GM23338 (cell line): ENCODE results near the gene LRCH4. TPM values are rescaled to one million over a fixed set of nuclear protein-coding genes. Genes with fewer than 3 reads are reported as not detected.
"Not testable (repeated sequence)": the region's sequence is repeated elsewhere in the genome, so short reads cannot be mapped to it uniquely, and the experiment has no call there.

Experiments used
- ATAC-seq: fragments of 200-7000 bp; cut with Tn5 transposase; 3 replicates; pipeline ENCODE4 v1.9.1; 2020
- DNase-seq: peaks from one replicate; pipeline ENCODE4 v3.0.0-alpha.2; 2015; ENCODE audit warnings: low spot score
- H2AFZ ChIP-seq: fragments of 200-600 bp; sonication (generic); 2 replicates; pipeline ENCODE4 v1.8.0; 2016; ENCODE audit warnings: antibody characterized with exemption, mild to moderate bottlenecking, moderate library complexity
- H3F3A ChIP-seq: fragments of 200-600 bp; sonication (generic); replicated peaks from 2 replicates; pipeline ENCODE4 v1.8.0; 2017; ENCODE audit warnings: antibody characterized with exemption, mixed run types, low read depth
- H3K27ac ChIP-seq: fragments of 200-600 bp; sonication (generic); 2 replicates; pipeline ENCODE4 v1.6.1; 2016; ENCODE audit warnings: low read depth
- H3K27me3 ChIP-seq: fragments of 200-600 bp; sonication (generic); 2 replicates; pipeline ENCODE4 v1.8.0; 2016; ENCODE audit warnings: mild to moderate bottlenecking, mixed run types, moderate library complexity; ENCODE audit not compliant: insufficient read depth
- H3K36me3 ChIP-seq: fragments of 200-600 bp; sonication (generic); 2 replicates; pipeline ENCODE4 v1.8.0; 2016; ENCODE audit warnings: mild to moderate bottlenecking; ENCODE audit not compliant: insufficient read depth
- H3K4me1 ChIP-seq: fragments of 200-600 bp; sonication (generic); 2 replicates; pipeline ENCODE4 v1.8.0; 2016; ENCODE audit warnings: mild to moderate bottlenecking, moderate library complexity; ENCODE audit not compliant: insufficient read depth
- H3K4me2 ChIP-seq: fragments of 200-600 bp; sonication (generic); 2 replicates; pipeline ENCODE4 v1.7.1; 2017; ENCODE audit warnings: mixed run types
- H3K4me3 ChIP-seq: fragments of 200-600 bp; sonication (generic); 2 replicates; pipeline ENCODE4 v1.6.1; 2016; ENCODE audit warnings: mixed run types
- H3K79me2 ChIP-seq: fragments of 200-600 bp; sonication (generic); replicated peaks from 2 replicates; pipeline ENCODE4 v1.8.0; 2017; ENCODE audit warnings: mild to moderate bottlenecking; ENCODE audit not compliant: insufficient read depth
- H3K9me2 ChIP-seq: fragments of 200-600 bp; sonication (generic); 2 replicates; pipeline ENCODE4 v1.8.0; 2017; ENCODE audit not compliant: insufficient read depth
- H4K20me1 ChIP-seq: fragments of 200-600 bp; sonication (generic); replicated peaks from 2 replicates; pipeline ENCODE4 v1.8.0; 2017; ENCODE audit warnings: mild to moderate bottlenecking; ENCODE audit not compliant: insufficient read depth
- H3K27ac Mint-ChIP-seq: 2 replicates; pipeline ENCODE4 v1.8.0; 2020; ENCODE audit warnings: inconsistent platforms, mild to moderate bottlenecking, moderate library complexity, mixed read lengths
- H3K27me3 Mint-ChIP-seq: 3 replicates; pipeline ENCODE4 v1.8.0; 2022; ENCODE audit warnings: low read depth, mild to moderate bottlenecking, moderate library complexity, mixed read lengths, inconsistent platforms; ENCODE audit not compliant: insufficient read depth, poor library complexity
- H3K36me3 Mint-ChIP-seq: 3 replicates; pipeline ENCODE4 v1.8.0; 2021; ENCODE audit warnings: low read depth, mild to moderate bottlenecking, inconsistent platforms, moderate library complexity, mixed read lengths
- H3K4me1 Mint-ChIP-seq: 3 replicates; pipeline ENCODE4 v1.8.0; 2020; ENCODE audit warnings: mild to moderate bottlenecking, inconsistent platforms, mixed read lengths
- H3K4me3 Mint-ChIP-seq: 3 replicates; pipeline ENCODE4 v1.8.0; 2021; ENCODE audit warnings: moderate library complexity, mild to moderate bottlenecking, inconsistent platforms, mixed read lengths
- H3K9me3 Mint-ChIP-seq: 3 replicates; pipeline ENCODE4 v1.8.0; 2020; ENCODE audit warnings: moderate library complexity, mild to moderate bottlenecking, inconsistent platforms, mixed read lengths
- ETS1 ChIP-seq: IDR thresholded peaks from 2 replicates; pipeline ENCODE4 v1.6.1; 2016; ENCODE audit warnings: antibody characterized with exemption
- EZH2 ChIP-seq: fragments of 200-600 bp; sonication (generic); IDR thresholded peaks from one replicate; pipeline ENCODE4 v1.8.0; 2017; ENCODE audit warnings: antibody characterized with exemption, mild to moderate bottlenecking, low read depth; ENCODE audit not compliant: unreplicated experiment
- JUNB ChIP-seq: IDR thresholded peaks from one replicate; pipeline ENCODE4 v1.6.1; 2016; ENCODE audit warnings: antibody characterized with exemption; ENCODE audit not compliant: unreplicated experiment
- NANOG ChIP-seq: IDR thresholded peaks from 2 replicates; pipeline ENCODE4 v1.6.1; 2016; ENCODE audit warnings: antibody characterized with exemption, borderline replicate concordance
- POLR2AphosphoS5 ChIP-seq: IDR thresholded peaks from 2 replicates; pipeline ENCODE4 v1.6.1; 2016; ENCODE audit warnings: antibody characterized with exemption, low read depth
- STAT1 ChIP-seq: IDR thresholded peaks from one replicate; pipeline ENCODE4 v1.6.1; 2016; ENCODE audit warnings: antibody characterized with exemption; ENCODE audit not compliant: unreplicated experiment
- ZNF114 ChIP-seq: fragments of 250-450 bp; sonication (Bioruptor Pico); IDR thresholded peaks from 2 replicates; pipeline ENCODE4 v1.5.0; 2020; ENCODE audit warnings: mild to moderate bottlenecking, moderate library complexity
- ZNF331 ChIP-seq: fragments of 250-450 bp; sonication (Bioruptor Pico); IDR thresholded peaks from 2 replicates; pipeline ENCODE4 v1.5.0; 2020; ENCODE audit warnings: low read depth, mild to moderate bottlenecking, moderate library complexity
- polyA plus RNA-seq: library from polyadenylated mRNA; unstranded; fragments of >200 nt; fragmentation: Nextera tagmentation; extraction: Ambion mirVana; gene quantifications from 2 replicates; pipeline ENCODE4 v1.2.1, GENCODE V29; 2016
- small RNA-seq: library from RNA; depleted of rRNA; stranded (forward); fragments of <200 nt; gene quantifications from one replicate; pipeline ENCODE3, GENCODE V24; 2014; ENCODE audit warnings: low replicate concordance
- total RNA-seq: library from RNA; depleted of rRNA; stranded (reverse); fragments of >200 nt; shearing (Covaris generic); gene quantifications from 2 replicates; pipeline ENCODE4 v1.2.3, GENCODE V29; 2014; rRNA removed
- TF ChIP-seq, protein P1 (sequence below): IDR thresholded peaks from one replicate; pipeline ENCODE4 v1.6.1; 2018; ENCODE audit warnings: antibody characterized with exemption; ENCODE audit not compliant: unreplicated experiment

LRCH4 gene
- total and polyA plus RNA-seq, 2 experiments from 2014 or later = 21.4 to 51.0 TPM

- Histone ChIP-seq H3F3A (no peaks in the 10 kb centered on the region), H3K36me3 (no peaks in the 10 kb centered on the region), H3K4me1 (no peaks in the 10 kb centered on the region), H3K4me3 (no peak overlapping the region), H3K27me3 (no peaks in the 10 kb centered on the region), H3K79me2 (no peaks in the 10 kb centered on the region), H3K9me2 (no peaks in the 10 kb centered on the region), H2AFZ (peak overlapping the region; percentile 66; the same call in 1 of the 2 replicates), H3K27ac (no peak overlapping the region), H3K4me2 (no peak overlapping the region), H4K20me1 (no peaks in the 10 kb centered on the region)
- no peaks in the 10 kb centered on the region for H3K9me3 Mint-ChIP-seq
- ATAC-seq = no peak
- H3K4me3 Mint-ChIP-seq = no peak overlapping the region
- H3K36me3 Mint-ChIP-seq = no peaks in the 10 kb centered on the region
- no peak overlapping the region for H3K27ac Mint-ChIP-seq
- no peaks in the 10 kb centered on the region for H3K4me1 Mint-ChIP-seq
- no peak for DNase-seq
- peaks cover 7% of the 10 kb centered on the region for H3K27me3 Mint-ChIP-seq
- TF ChIP-seq POLR2AphosphoS5 (no peak), NANOG (no peak), ZNF114 (CRISPR knock-in tag) (no peak), STAT1 (no peak), ZNF331 (CRISPR knock-in tag) (no peak), ETS1 (no peak), EZH2 (no peak), JUNB (no peak)
- TF ChIP-seq, protein P1, sequence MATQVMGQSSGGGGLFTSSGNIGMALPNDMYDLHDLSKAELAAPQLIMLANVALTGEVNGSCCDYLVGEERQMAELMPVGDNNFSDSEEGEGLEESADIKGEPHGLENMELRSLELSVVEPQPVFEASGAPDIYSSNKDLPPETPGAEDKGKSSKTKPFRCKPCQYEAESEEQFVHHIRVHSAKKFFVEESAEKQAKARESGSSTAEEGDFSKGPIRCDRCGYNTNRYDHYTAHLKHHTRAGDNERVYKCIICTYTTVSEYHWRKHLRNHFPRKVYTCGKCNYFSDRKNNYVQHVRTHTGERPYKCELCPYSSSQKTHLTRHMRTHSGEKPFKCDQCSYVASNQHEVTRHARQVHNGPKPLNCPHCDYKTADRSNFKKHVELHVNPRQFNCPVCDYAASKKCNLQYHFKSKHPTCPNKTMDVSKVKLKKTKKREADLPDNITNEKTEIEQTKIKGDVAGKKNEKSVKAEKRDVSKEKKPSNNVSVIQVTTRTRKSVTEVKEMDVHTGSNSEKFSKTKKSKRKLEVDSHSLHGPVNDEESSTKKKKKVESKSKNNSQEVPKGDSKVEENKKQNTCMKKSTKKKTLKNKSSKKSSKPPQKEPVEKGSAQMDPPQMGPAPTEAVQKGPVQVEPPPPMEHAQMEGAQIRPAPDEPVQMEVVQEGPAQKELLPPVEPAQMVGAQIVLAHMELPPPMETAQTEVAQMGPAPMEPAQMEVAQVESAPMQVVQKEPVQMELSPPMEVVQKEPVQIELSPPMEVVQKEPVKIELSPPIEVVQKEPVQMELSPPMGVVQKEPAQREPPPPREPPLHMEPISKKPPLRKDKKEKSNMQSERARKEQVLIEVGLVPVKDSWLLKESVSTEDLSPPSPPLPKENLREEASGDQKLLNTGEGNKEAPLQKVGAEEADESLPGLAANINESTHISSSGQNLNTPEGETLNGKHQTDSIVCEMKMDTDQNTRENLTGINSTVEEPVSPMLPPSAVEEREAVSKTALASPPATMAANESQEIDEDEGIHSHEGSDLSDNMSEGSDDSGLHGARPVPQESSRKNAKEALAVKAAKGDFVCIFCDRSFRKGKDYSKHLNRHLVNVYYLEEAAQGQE = no peak
Observed at GRCh38 chr7:100532165-100533022, 53.5 kb downstream of the LRCH4 start.

DNA sequence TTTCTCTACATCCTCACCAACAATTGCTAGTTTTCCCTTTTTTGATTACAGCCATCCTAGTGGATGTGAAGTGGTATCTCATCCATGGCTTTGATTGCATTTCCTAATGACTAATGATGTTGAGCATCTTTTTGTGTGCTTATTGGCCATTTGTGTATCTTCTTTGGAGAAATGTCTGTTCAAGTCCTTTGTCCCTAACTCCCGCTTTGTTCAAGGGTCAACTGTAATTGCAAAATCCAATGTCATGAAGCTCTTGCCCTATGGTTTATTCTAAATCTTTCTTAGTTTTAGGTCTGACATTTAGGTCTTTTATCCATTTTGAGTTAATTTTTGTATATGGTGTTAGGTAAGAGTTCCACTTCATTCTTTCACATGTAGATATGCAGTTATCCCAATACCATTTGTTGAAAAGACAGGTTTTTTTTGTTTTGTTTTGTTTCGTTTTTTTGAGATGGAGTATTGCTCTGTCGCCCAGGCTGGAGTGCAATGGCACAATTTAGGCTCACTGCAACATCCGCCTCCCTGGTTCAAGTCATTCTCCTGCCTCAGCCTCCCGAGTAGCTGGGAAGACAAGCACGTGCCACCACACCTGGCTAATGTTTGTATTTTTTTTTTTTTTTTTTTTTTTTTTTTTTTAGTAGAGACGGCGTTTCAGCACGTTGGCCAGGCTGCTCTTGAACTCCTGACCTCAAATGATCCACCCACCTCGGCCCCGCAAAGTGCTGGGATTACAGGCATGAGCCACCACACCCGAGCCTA, 57.6 kb downstream of the LRCH4 start:
- H3K4me1 Mint-ChIP-seq, H3K36me3 ChIP-seq, H3K27ac Mint-ChIP-seq, H3K27me3 ChIP-seq, H3K27ac ChIP-seq, H3K4me1 ChIP-seq, H2AFZ ChIP-seq, H3K9me2 ChIP-seq, H3K4me3 Mint-ChIP-seq, ATAC-seq, H3K79me2 ChIP-seq, H3F3A ChIP-seq, H4K20me1 ChIP-seq, H3K27me3 Mint-ChIP-seq, H3K4me2 ChIP-seq, H3K4me3 ChIP-seq, DNase-seq: not testable (repeated sequence)
- H3K9me3 Mint-ChIP-seq = peaks cover 13% of the 10 kb centered on the region
- peaks cover 11% of the 10 kb centered on the region; the same call in 2 of the 3 replicates for H3K36me3 Mint-ChIP-seq

Small RNA genes within 50 kb of the gene (small RNA-seq; reads per million reads assigned to genes)
- gene RN7SL416P (not detected), gene SAP25 (not detected)

Other genes starting within 250 kb of the LRCH4 start
- gene PILRB, start 228.0 kb downstream of the LRCH4 start, total RNA-seq = 21.6 and 43.0 TPM in 2 replicates
- gene PILRB, start 228.0 kb downstream of the LRCH4 start, polyA plus RNA-seq = 25.3 and 25.5 TPM in 2 replicates
- gene PILRA, start 212.6 kb downstream of the LRCH4 start, total RNA-seq = 0.38 and 2.6 TPM in 2 replicates
- 5.3 and 5.9 TPM in 2 replicates for gene PILRA, start 212.6 kb downstream of the LRCH4 start, polyA plus RNA-seq
- 0.59 and 1.0 TPM in 2 replicates for gene ZCWPW1, start 157.4 kb downstream of the LRCH4 start, total RNA-seq
- gene ZCWPW1, start 157.4 kb downstream of the LRCH4 start, polyA plus RNA-seq = 2.7 and 4.3 TPM in 2 replicates
- gene MEPCE, start 156.3 kb downstream of the LRCH4 start, total RNA-seq = 21.7 and 32.6 TPM in 2 replicates
- 10.0 and 11.4 TPM in 2 replicates for gene MEPCE, start 156.3 kb downstream of the LRCH4 start, polyA plus RNA-seq
- 47.8 and 58.9 TPM in 2 replicates for gene PPP1R35, start 149.6 kb downstream of the LRCH4 start, total RNA-seq
- gene PPP1R35, start 149.6 kb downstream of the LRCH4 start, polyA plus RNA-seq = 89.3 and 106 TPM in 2 replicates
- gene SPACDR, start 121.9 kb downstream of the LRCH4 start, total RNA-seq = 0.52 TPM in 1 of 2 replicates, not detected in the other
- 0.42 TPM in 1 of 2 replicates, not detected in the other for gene SPACDR, start 121.9 kb downstream of the LRCH4 start, polyA plus RNA-seq
- 22.6 and 24.9 TPM in 2 replicates for gene TSC22D4, start 106.9 kb downstream of the LRCH4 start, total RNA-seq
- gene TSC22D4, start 106.9 kb downstream of the LRCH4 start, polyA plus RNA-seq = 14.6 and 16.4 TPM in 2 replicates
- gene NYAP1, start 102.2 kb downstream of the LRCH4 start, total RNA-seq = 2.3 and 4.9 TPM in 2 replicates
- gene NYAP1, start 102.2 kb downstream of the LRCH4 start, polyA plus RNA-seq = 0.19 and 0.49 TPM in 2 replicates
- gene AGFG2, start 46.9 kb downstream of the LRCH4 start, total RNA-seq = 2.4 and 8.9 TPM in 2 replicates
- 2.2 and 2.3 TPM in 2 replicates for gene AGFG2, start 46.9 kb downstream of the LRCH4 start, polyA plus RNA-seq
- gene SAP25, start 12.2 kb downstream of the LRCH4 start, total RNA-seq = 2.0 and 4.1 TPM in 2 replicates
- 3.8 and 3.9 TPM in 2 replicates for gene SAP25, start 12.2 kb downstream of the LRCH4 start, polyA plus RNA-seq
- 0.70 and 2.4 TPM in 2 replicates for gene FBXO24, start 199 bp upstream of the LRCH4 start, total RNA-seq
- 0.82 and 2.1 TPM in 2 replicates for gene FBXO24, start 199 bp upstream of the LRCH4 start, polyA plus RNA-seq
- 33.3 and 45.5 TPM in 2 replicates for gene PCOLCE, start 16.2 kb upstream of the LRCH4 start, total RNA-seq
- gene PCOLCE, start 16.2 kb upstream of the LRCH4 start, polyA plus RNA-seq = 70.4 and 81.2 TPM in 2 replicates
- 15.1 and 15.3 TPM in 2 replicates for gene MOSPD3, start 26.4 kb upstream of the LRCH4 start, total RNA-seq
- gene MOSPD3, start 26.4 kb upstream of the LRCH4 start, polyA plus RNA-seq = 18.6 and 23.5 TPM in 2 replicates
- gene TFR2, start 55.4 kb upstream of the LRCH4 start, total RNA-seq = 4.2 and 5.6 TPM in 2 replicates
- 3.7 and 4.3 TPM in 2 replicates for gene TFR2, start 55.4 kb upstream of the LRCH4 start, polyA plus RNA-seq
- 0.69 TPM in 1 of 2 replicates, not detected in the other for gene ACTL6B, start 70.3 kb upstream of the LRCH4 start, total RNA-seq
- 2.5 and 3.5 TPM in 2 replicates for gene ACTL6B, start 70.3 kb upstream of the LRCH4 start, polyA plus RNA-seq
- gene GNB2, start 87.6 kb upstream of the LRCH4 start, total RNA-seq = 153 and 156 TPM in 2 replicates
- 112 and 113 TPM in 2 replicates for gene GNB2, start 87.6 kb upstream of the LRCH4 start, polyA plus RNA-seq
- 50.6 and 69.8 TPM in 2 replicates for gene GIGYF1, start 108.1 kb upstream of the LRCH4 start, total RNA-seq
- 40.0 and 40.4 TPM in 2 replicates for gene GIGYF1, start 108.1 kb upstream of the LRCH4 start, polyA plus RNA-seq
- 87.3 and 110 TPM in 2 replicates for gene POP7, start 120.0 kb upstream of the LRCH4 start, total RNA-seq
- gene POP7, start 120.0 kb upstream of the LRCH4 start, polyA plus RNA-seq = 216 and 219 TPM in 2 replicates
- 0.89 TPM in 1 of 2 replicates, not detected in the other for gene EPO, start 134.3 kb upstream of the LRCH4 start, total RNA-seq
- 0.97 and 1.0 TPM in 2 replicates for gene EPO, start 134.3 kb upstream of the LRCH4 start, polyA plus RNA-seq
- 0.03 TPM in 1 of 2 replicates, not detected in the other for gene ZAN, start 147.5 kb upstream of the LRCH4 start, total RNA-seq
- 0.07 TPM in 1 of 2 replicates, not detected in the other for gene ZAN, start 147.5 kb upstream of the LRCH4 start, polyA plus RNA-seq
- gene EPHB4, start 241.4 kb upstream of the LRCH4 start, total RNA-seq = 145 and 164 TPM in 2 replicates
- 22.6 and 23.3 TPM in 2 replicates for gene EPHB4, start 241.4 kb upstream of the LRCH4 start, polyA plus RNA-seq